PC-3 (cell line): ENCODE measurements around the gene GAL.

Experiments
- EZH2 ChIP-seq: fragments of 300-600 bp; sonication (generic); IDR thresholded peaks from one replicate; pipeline ENCODE4 v1.6.1; 2017; ENCODE audit warnings: antibody characterized with exemption, mild to moderate bottlenecking, low read length; ENCODE audit not compliant: unreplicated experiment
- EZH2phosphoT487 ChIP-seq: fragments of 300-600 bp; sonication (generic); IDR thresholded peaks from 2 replicates; pipeline ENCODE4 v1.6.1; 2018; ENCODE audit warnings: mild to moderate bottlenecking, antibody characterized with exemption, low read length, borderline replicate concordance
- TF ChIP-seq, protein P1 (sequence below): fragments of 300-600 bp; sonication (generic); conservative IDR thresholded peaks from 2 replicates; pipeline ENCODE4 v1.5.1; 2017; ENCODE audit warnings: antibody characterized with exemption, low read depth, mild to moderate bottlenecking, low read length

DNA sequence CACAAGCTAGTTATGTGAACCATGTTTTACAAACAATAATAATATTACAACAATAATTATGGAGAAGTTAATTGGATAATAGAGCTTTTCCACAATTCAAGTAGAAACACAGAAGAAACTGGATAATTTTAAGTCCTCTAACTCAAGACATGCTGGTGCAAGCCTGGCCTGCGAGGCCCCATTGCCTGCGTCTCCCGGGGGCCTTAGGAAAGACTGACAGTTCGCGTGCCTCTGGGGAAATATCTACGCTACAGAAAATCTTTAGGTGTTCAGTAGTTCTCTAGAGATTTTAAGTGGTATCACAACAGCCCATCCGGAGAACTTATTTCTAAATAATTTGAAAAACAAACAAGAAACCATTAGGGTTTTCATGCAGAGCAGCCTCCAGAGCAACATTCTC is 23.2 kb downstream of the GAL start:
- TF ChIP-seq, protein P1, sequence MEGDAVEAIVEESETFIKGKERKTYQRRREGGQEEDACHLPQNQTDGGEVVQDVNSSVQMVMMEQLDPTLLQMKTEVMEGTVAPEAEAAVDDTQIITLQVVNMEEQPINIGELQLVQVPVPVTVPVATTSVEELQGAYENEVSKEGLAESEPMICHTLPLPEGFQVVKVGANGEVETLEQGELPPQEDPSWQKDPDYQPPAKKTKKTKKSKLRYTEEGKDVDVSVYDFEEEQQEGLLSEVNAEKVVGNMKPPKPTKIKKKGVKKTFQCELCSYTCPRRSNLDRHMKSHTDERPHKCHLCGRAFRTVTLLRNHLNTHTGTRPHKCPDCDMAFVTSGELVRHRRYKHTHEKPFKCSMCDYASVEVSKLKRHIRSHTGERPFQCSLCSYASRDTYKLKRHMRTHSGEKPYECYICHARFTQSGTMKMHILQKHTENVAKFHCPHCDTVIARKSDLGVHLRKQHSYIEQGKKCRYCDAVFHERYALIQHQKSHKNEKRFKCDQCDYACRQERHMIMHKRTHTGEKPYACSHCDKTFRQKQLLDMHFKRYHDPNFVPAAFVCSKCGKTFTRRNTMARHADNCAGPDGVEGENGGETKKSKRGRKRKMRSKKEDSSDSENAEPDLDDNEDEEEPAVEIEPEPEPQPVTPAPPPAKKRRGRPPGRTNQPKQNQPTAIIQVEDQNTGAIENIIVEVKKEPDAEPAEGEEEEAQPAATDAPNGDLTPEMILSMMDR: no peak
- TF ChIP-seq EZH2 (no peak), EZH2phosphoT487 (no peak)
